NCI-H345 treated with DMSO at 0.1 percent for 48 hours (cell line): ENCODE data around the gene RRAS2.

Source experiments
- DNase-seq: peaks from one replicate; lab custom pipeline; 2025; ENCODE audit not compliant: unreplicated experiment; lab: John Stamatoyannopoulos, UW

RRAS2 gene

GRCh38 chr11:14230407-14230806 is 128.6 kb downstream of the RRAS2 start:
- no peak for DNase-seq

- DNase-seq = no peak
These were observed 129.5 kb downstream of the RRAS2 start for GRCh38 chr11:14229472-14229871.

- DNase-seq = no peak
These were observed 130.6 kb downstream of the RRAS2 start for GRCh38 chr11:14228356-14228755.
